ENCODE measurements around the gene CSPG4. TPM values are rescaled to one million over a fixed set of nuclear protein-coding genes. Genes with fewer than 3 reads are reported as not detected.

CSPG4 gene
- total and polyA plus RNA-seq, 10 of the 15 experiments (the other 5 are each of a cell fraction or from before 2014, with no cell fraction given), result 0.02 to 2.2 (median 0.76) TPM

GRCh38 chr15:75688278-75688557 is 24.4 kb downstream of the CSPG4 start:
- FAIRE-seq (no peak), ATAC-seq (no peak), DNase-seq (ENCODE audit: low read depth, low spot score) (no peak)
- no TSS peak for BruUV-seq (replicated peaks)
- TF ChIP-seq HDAC6 (IDR thresholded peaks at IDR 0.05; ENCODE audit: unreplicated experiment) (no peak), BMI1 (IDR thresholded peaks at IDR 0.05; ENCODE audit: borderline replicate concordance) (no peak), CHD4 (IDR thresholded peaks at IDR 0.05) (no peak), ZNF622 (IDR thresholded peaks at IDR 0.05) (no peak)
- Histone ChIP-seq H3K36me3 (ENCODE audit: control insufficient read depth in 2 of 2, insufficient read depth in 2 of 2, low read length in 1 of 2) (no peaks in the 10 kb centered on the region), H3K4me1 (ENCODE audit: control insufficient read depth, insufficient read depth, low read length) (peaks cover under 1% of the 10 kb centered on the region; the same call in 1 of the 2 replicates), H3K79me2 (ENCODE audit: control insufficient read depth, insufficient read depth, low read length) (no peaks in the 10 kb centered on the region), H2AFZ (ENCODE audit: control insufficient read depth, low read depth, low read length) (no peak overlapping the region), H3K27ac (ENCODE audit: control insufficient read depth, insufficient read depth) (no peak overlapping the region), H3K9ac (ENCODE audit: control insufficient read depth, insufficient read depth, low read length) (no peak overlapping the region), H3K9me3 (replicated peaks; ENCODE audit: control insufficient read depth, insufficient read depth, low read length) (no peaks in the 10 kb centered on the region), H3K4me2 (ENCODE audit: control insufficient read depth, insufficient read depth) (no peak overlapping the region), H3K27me3 (replicated peaks in 1 of 2; ENCODE audit: control insufficient read depth in 2 of 2, insufficient read depth in 2 of 2, low read length in 1 of 2) (no peaks in the 10 kb centered on the region), H4K20me1 (ENCODE audit: control insufficient read depth, insufficient read depth) (no peaks in the 10 kb centered on the region), H3K4me3 (no peak overlapping the region)
- intact Hi-C loops (cut with micrococcal nuclease; ENCODE audit: unreplicated experiment), result loop anchor here (5.0 kb wide), 1 partner anchor 44 kb away; no protein-coding TSS in a partner anchor
- in situ Hi-C loops (cut with MboI), result loop anchor here (5.0 kb wide), 1 partner anchor 114 kb away; no protein-coding TSS in a partner anchor
- WGBS (ENCODE audit: insufficient coverage, insufficient replicate concordance, low lambda C conversion rate, missing lambda C conversion rate), result 37% methylated on average over 7 of the region's 7 CpGs
- ChIA-PET CTCF (interaction anchor here (4.7 to 5.4 kb wide), 2 partner anchors 33 to 37 kb away, joined by 37 to 42 read pairs; a partner anchor contains a TSS), POLR2A (no interaction called here), RAD21 (ENCODE audit: unreplicated experiment) (no interaction called here), SMC1A (ENCODE audit: uncharacterized antibody, unreplicated experiment) (no interaction called here)

GRCh38 chr15:75687486-75688277 is 25.0 kb downstream of the CSPG4 start:
- Histone ChIP-seq H3K4me2 (ENCODE audit: control insufficient read depth, insufficient read depth) (no peak overlapping the region), H4K20me1 (ENCODE audit: control insufficient read depth, insufficient read depth) (no peaks in the 10 kb centered on the region), H3K27ac (ENCODE audit: control insufficient read depth, insufficient read depth) (no peak overlapping the region), H2AFZ (ENCODE audit: control insufficient read depth, low read depth, low read length) (no peak overlapping the region), H3K4me3 (no peak overlapping the region), H3K9ac (ENCODE audit: control insufficient read depth, insufficient read depth, low read length) (no peak overlapping the region), H3K9me3 (replicated peaks; ENCODE audit: control insufficient read depth, insufficient read depth, low read length) (no peaks in the 10 kb centered on the region), H3K79me2 (ENCODE audit: control insufficient read depth, insufficient read depth, low read length) (no peaks in the 10 kb centered on the region), H3K27me3 (replicated peaks in 1 of 2; ENCODE audit: control insufficient read depth in 2 of 2, insufficient read depth in 2 of 2, low read length in 1 of 2) (no peaks in the 10 kb centered on the region), H3K4me1 (ENCODE audit: control insufficient read depth, insufficient read depth, low read length) (no peaks in the 10 kb centered on the region), H3K36me3 (ENCODE audit: control insufficient read depth in 2 of 2, insufficient read depth in 2 of 2, low read length in 1 of 2) (no peaks in the 10 kb centered on the region)
- ChIA-PET POLR2A (no interaction called here), CTCF (interaction anchor here (1.6 to 5.4 kb wide), 3 partner anchors 30 to 37 kb away, joined by 11 to 42 read pairs (median 37); a partner anchor contains a TSS), SMC1A (ENCODE audit: uncharacterized antibody, unreplicated experiment) (interaction anchor here (3.0 kb wide), 1 partner anchor 114 kb away, joined by 15 read pairs; no protein-coding TSS in a partner anchor), RAD21 (ENCODE audit: unreplicated experiment) (interaction anchor here (0.5 to 2.0 kb wide), 4 partner anchors 27 to 113 kb away, joined by 3 to 13 read pairs (median 4); no protein-coding TSS in a partner anchor)
- WGBS (ENCODE audit: insufficient coverage, insufficient replicate concordance, low lambda C conversion rate, missing lambda C conversion rate), result 65% methylated on average over 42 of the region's 44 CpGs
- ATAC-seq (no peak), FAIRE-seq (no peak), DNase-seq (ENCODE audit: low read depth, low spot score) (no peak)
- BruUV-seq (replicated peaks), result no TSS peak
- in situ Hi-C loops (cut with MboI), result loop anchor here (5.0 kb wide), 1 partner anchor 115 kb away; no protein-coding TSS in a partner anchor
- intact Hi-C loops (cut with micrococcal nuclease; ENCODE audit: unreplicated experiment), result loop anchor here (5.0 kb wide), 1 partner anchor 45 kb away; no protein-coding TSS in a partner anchor
- TF ChIP-seq, protein P1, sequence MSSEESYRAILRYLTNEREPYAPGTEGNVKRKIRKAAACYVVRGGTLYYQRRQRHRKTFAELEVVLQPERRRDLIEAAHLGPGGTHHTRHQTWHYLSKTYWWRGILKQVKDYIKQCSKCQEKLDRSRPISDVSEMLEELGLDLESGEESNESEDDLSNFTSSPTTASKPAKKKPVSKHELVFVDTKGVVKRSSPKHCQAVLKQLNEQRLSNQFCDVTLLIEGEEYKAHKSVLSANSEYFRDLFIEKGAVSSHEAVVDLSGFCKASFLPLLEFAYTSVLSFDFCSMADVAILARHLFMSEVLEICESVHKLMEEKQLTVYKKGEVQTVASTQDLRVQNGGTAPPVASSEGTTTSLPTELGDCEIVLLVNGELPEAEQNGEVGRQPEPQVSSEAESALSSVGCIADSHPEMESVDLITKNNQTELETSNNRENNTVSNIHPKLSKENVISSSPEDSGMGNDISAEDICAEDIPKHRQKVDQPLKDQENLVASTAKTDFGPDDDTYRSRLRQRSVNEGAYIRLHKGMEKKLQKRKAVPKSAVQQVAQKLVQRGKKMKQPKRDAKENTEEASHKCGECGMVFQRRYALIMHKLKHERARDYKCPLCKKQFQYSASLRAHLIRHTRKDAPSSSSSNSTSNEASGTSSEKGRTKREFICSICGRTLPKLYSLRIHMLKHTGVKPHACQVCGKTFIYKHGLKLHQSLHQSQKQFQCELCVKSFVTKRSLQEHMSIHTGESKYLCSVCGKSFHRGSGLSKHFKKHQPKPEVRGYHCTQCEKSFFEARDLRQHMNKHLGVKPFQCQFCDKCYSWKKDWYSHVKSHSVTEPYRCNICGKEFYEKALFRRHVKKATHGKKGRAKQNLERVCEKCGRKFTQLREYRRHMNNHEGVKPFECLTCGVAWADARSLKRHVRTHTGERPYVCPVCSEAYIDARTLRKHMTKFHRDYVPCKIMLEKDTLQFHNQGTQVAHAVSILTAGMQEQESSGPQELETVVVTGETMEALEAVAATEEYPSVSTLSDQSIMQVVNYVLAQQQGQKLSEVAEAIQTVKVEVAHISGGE (CRISPR knock-in tag; IDR thresholded peaks at IDR 0.05), result no peak
- TF ChIP-seq RAD21 (IDR thresholded peaks at IDR 0.05; ENCODE audit: insufficient read depth, low read depth, low read length) (no peak), SREBF2 (IDR thresholded peaks at IDR 0.05; ENCODE audit: low read length) (no peak), SRF (IDR thresholded peaks at IDR 0.05; ENCODE audit: low read depth in 2 of 2, low read length in 2 of 2) (0 out of 4 replicates have a peak, but pooled peaks of 1 of the 2 experiments have one; percentile 3), EP300 (IDR thresholded peaks at IDR 0.05; ENCODE audit: borderline replicate concordance in 1 of 2, control insufficient read depth in 1 of 2, low read depth in 2 of 2, low read length in 2 of 2) (no peak), BCL3 (IDR thresholded peaks at IDR 0.05; ENCODE audit: borderline replicate concordance, insufficient read depth, low read depth, low read length, poor library complexity, severe bottlenecking) (peak; percentile 85)
